Measurements from ENCODE around the gene SLC2A9.

GRCh38 chr4:10008609-10009005 lies 12.7 kb downstream of the SLC2A9 start:
- no peak for TF ChIP-seq CTCF (IDR thresholded peaks at IDR 0.05; ENCODE audit: low read length)
- TF ChIP-seq EZH2 (optimal IDR thresholded peaks at IDR 0.05; ENCODE audit: low read depth, low read length): no peak
- TF ChIP-seq EZH2phosphoT487 (IDR thresholded peaks at IDR 0.05; ENCODE audit: low read length): no peak
